Measurements from ENCODE around the gene ZNF729.
"Not testable (repeated sequence)": the region's sequence is repeated elsewhere in the genome, so short reads cannot be mapped to it uniquely, and the experiment has no call there.

The ZNF729 gene

GRCh38 chr19:22286151-22286810 lies at the start of gene ZNF729:
Gene ZNF729 (plus strand): TSS chr19:22286441. CDS start chr19:22286526, 85 bp downstream.
- no peaks in the 10 kb centered on the region for H3K27me3 ChIP-seq (ENCODE audit: insufficient read depth, low read length)
- no peak within 1 kb of the TSS for H2AFZ ChIP-seq (ENCODE audit: low read length, unreplicated experiment)
- no peak within 1 kb of the TSS for H3K27ac ChIP-seq (ENCODE audit: low read depth, low read length)
- no peaks in the 10 kb centered on the region for H3K79me2 ChIP-seq (ENCODE audit: control insufficient read depth, insufficient read depth, low read length, unreplicated experiment)
- H3K36me3 ChIP-seq (ENCODE audit: insufficient read depth, low read length) = no peaks in the 10 kb centered on the region
- no peak within 1 kb of the TSS for H3K4me3 ChIP-seq (ENCODE audit: low read depth, low read length)
- no peaks in the 10 kb centered on the region for H3K4me1 ChIP-seq (ENCODE audit: control insufficient read depth, insufficient read depth, low read length, unreplicated experiment)

- no peaks in the 10 kb centered on the region for H3K79me2 ChIP-seq (ENCODE audit: control insufficient read depth, insufficient read depth, low read length, unreplicated experiment)
- no peaks in the 10 kb centered on the region for H3K4me1 ChIP-seq (ENCODE audit: control insufficient read depth, insufficient read depth, low read length, unreplicated experiment)
- no peaks in the 10 kb centered on the region for H3K27me3 ChIP-seq (ENCODE audit: insufficient read depth, low read length)
- no peak overlapping the region for H3K27ac ChIP-seq (ENCODE audit: low read depth, low read length)
- no peaks in the 10 kb centered on the region for H3K36me3 ChIP-seq (ENCODE audit: insufficient read depth, low read length)
- H2AFZ ChIP-seq (ENCODE audit: low read length, unreplicated experiment) = no peak overlapping the region
- no peak overlapping the region for H3K4me3 ChIP-seq (ENCODE audit: low read depth, low read length)
Measured at GRCh38 chr19:22256856-22257255, 29.4 kb upstream of the ZNF729 start.

GRCh38 chr19:22257381-22257780 lies 28.9 kb upstream of the ZNF729 start:
- Histone ChIP-seq H3K27ac (ENCODE audit: low read depth, low read length) (no peak overlapping the region), H3K4me3 (ENCODE audit: low read depth, low read length) (no peak overlapping the region), H3K79me2 (ENCODE audit: control insufficient read depth, insufficient read depth, low read length, unreplicated experiment) (no peaks in the 10 kb centered on the region), H3K4me1 (ENCODE audit: control insufficient read depth, insufficient read depth, low read length, unreplicated experiment) (no peaks in the 10 kb centered on the region), H3K36me3 (ENCODE audit: insufficient read depth, low read length) (no peaks in the 10 kb centered on the region), H3K27me3 (ENCODE audit: insufficient read depth, low read length) (no peaks in the 10 kb centered on the region), H2AFZ (ENCODE audit: low read length, unreplicated experiment) (no peak overlapping the region)

- Histone ChIP-seq H3K4me3 (ENCODE audit: low read depth, low read length) (no peak overlapping the region), H3K79me2 (ENCODE audit: control insufficient read depth, insufficient read depth, low read length, unreplicated experiment) (no peaks in the 10 kb centered on the region), H2AFZ (ENCODE audit: low read length, unreplicated experiment) (no peak overlapping the region), H3K27me3 (ENCODE audit: insufficient read depth, low read length) (no peaks in the 10 kb centered on the region), H3K36me3 (ENCODE audit: insufficient read depth, low read length) (no peaks in the 10 kb centered on the region), H3K4me1 (ENCODE audit: control insufficient read depth, insufficient read depth, low read length, unreplicated experiment) (no peaks in the 10 kb centered on the region), H3K27ac (ENCODE audit: low read depth, low read length) (no peak overlapping the region)
Measured at GRCh38 chr19:22257916-22258315, 28.3 kb upstream of the ZNF729 start.

GRCh38 chr19:22260499-22260898 lies 25.7 kb upstream of the ZNF729 start:
- Histone ChIP-seq H3K4me3 (ENCODE audit: low read depth, low read length) (no peak overlapping the region), H3K27ac (ENCODE audit: low read depth, low read length) (no peak overlapping the region), H3K79me2 (ENCODE audit: control insufficient read depth, insufficient read depth, low read length, unreplicated experiment) (no peaks in the 10 kb centered on the region), H3K36me3 (ENCODE audit: insufficient read depth, low read length) (no peaks in the 10 kb centered on the region), H3K4me1 (ENCODE audit: control insufficient read depth, insufficient read depth, low read length, unreplicated experiment) (no peaks in the 10 kb centered on the region), H3K27me3 (ENCODE audit: insufficient read depth, low read length) (no peaks in the 10 kb centered on the region), H2AFZ (ENCODE audit: low read length, unreplicated experiment) (no peak overlapping the region)

GRCh38 chr19:22261596-22261995 lies 24.6 kb upstream of the ZNF729 start:
- H3K4me3 ChIP-seq (ENCODE audit: low read depth, low read length) = no peak overlapping the region
- H3K79me2 ChIP-seq (ENCODE audit: control insufficient read depth, insufficient read depth, low read length, unreplicated experiment) = no peaks in the 10 kb centered on the region
- no peaks in the 10 kb centered on the region for H3K27me3 ChIP-seq (ENCODE audit: insufficient read depth, low read length)
- no peak overlapping the region for H3K27ac ChIP-seq (ENCODE audit: low read depth, low read length)
- H3K36me3 ChIP-seq (ENCODE audit: insufficient read depth, low read length) = no peaks in the 10 kb centered on the region
- H3K4me1 ChIP-seq (ENCODE audit: control insufficient read depth, insufficient read depth, low read length, unreplicated experiment) = no peaks in the 10 kb centered on the region
- H2AFZ ChIP-seq (ENCODE audit: low read length, unreplicated experiment) = no peak overlapping the region

GRCh38 chr19:22263121-22263520 lies 23.1 kb upstream of the ZNF729 start:
- H2AFZ ChIP-seq (ENCODE audit: low read length, unreplicated experiment) = no peak overlapping the region
- H3K79me2 ChIP-seq (ENCODE audit: control insufficient read depth, insufficient read depth, low read length, unreplicated experiment) = no peaks in the 10 kb centered on the region
- H3K36me3 ChIP-seq (ENCODE audit: insufficient read depth, low read length) = no peaks in the 10 kb centered on the region
- no peaks in the 10 kb centered on the region for H3K4me1 ChIP-seq (ENCODE audit: control insufficient read depth, insufficient read depth, low read length, unreplicated experiment)
- no peaks in the 10 kb centered on the region for H3K27me3 ChIP-seq (ENCODE audit: insufficient read depth, low read length)
- no peak overlapping the region for H3K27ac ChIP-seq (ENCODE audit: low read depth, low read length)
- no peak overlapping the region for H3K4me3 ChIP-seq (ENCODE audit: low read depth, low read length)

GRCh38 chr19:22321554-22321953 lies 35.3 kb downstream of the ZNF729 start:
- H2AFZ ChIP-seq (ENCODE audit: low read length, unreplicated experiment); H3K27ac ChIP-seq (ENCODE audit: low read depth, low read length); H3K27me3 ChIP-seq (ENCODE audit: insufficient read depth, low read length); H3K79me2 ChIP-seq (ENCODE audit: control insufficient read depth, insufficient read depth, low read length, unreplicated experiment); H3K4me1 ChIP-seq (ENCODE audit: control insufficient read depth, insufficient read depth, low read length, unreplicated experiment); H3K36me3 ChIP-seq (ENCODE audit: insufficient read depth, low read length); H3K4me3 ChIP-seq (ENCODE audit: low read depth, low read length): not testable (repeated sequence)

GRCh38 chr19:22326219-22326618 lies 40.0 kb downstream of the ZNF729 start:
- H3K79me2 ChIP-seq (ENCODE audit: control insufficient read depth, insufficient read depth, low read length, unreplicated experiment) = no peaks in the 10 kb centered on the region

GRCh38 chr19:22327321-22327720 lies 41.1 kb downstream of the ZNF729 start:
- Histone ChIP-seq H2AFZ (ENCODE audit: low read length, unreplicated experiment) (no peak overlapping the region), H3K4me3 (ENCODE audit: low read depth, low read length) (no peak overlapping the region), H3K27ac (ENCODE audit: low read depth, low read length) (no peak overlapping the region), H3K79me2 (ENCODE audit: control insufficient read depth, insufficient read depth, low read length, unreplicated experiment) (no peaks in the 10 kb centered on the region), H3K27me3 (ENCODE audit: insufficient read depth, low read length) (no peaks in the 10 kb centered on the region), H3K4me1 (ENCODE audit: control insufficient read depth, insufficient read depth, low read length, unreplicated experiment) (no peaks in the 10 kb centered on the region), H3K36me3 (ENCODE audit: insufficient read depth, low read length) (no peaks in the 10 kb centered on the region)

More at GRCh38 chr19:22326219-22326618, 40.0 kb downstream of the ZNF729 start:
- H3K27me3 ChIP-seq (ENCODE audit: insufficient read depth, low read length) = no peaks in the 10 kb centered on the region
- H2AFZ ChIP-seq (ENCODE audit: low read length, unreplicated experiment) = no peak overlapping the region
- no peak overlapping the region for H3K27ac ChIP-seq (ENCODE audit: low read depth, low read length)
- H3K4me3 ChIP-seq (ENCODE audit: low read depth, low read length) = no peak overlapping the region
- no peaks in the 10 kb centered on the region for H3K36me3 ChIP-seq (ENCODE audit: insufficient read depth, low read length)
- H3K4me1 ChIP-seq (ENCODE audit: control insufficient read depth, insufficient read depth, low read length, unreplicated experiment) = no peaks in the 10 kb centered on the region

- Histone ChIP-seq H3K27ac (ENCODE audit: low read depth, low read length) (no peak overlapping the region), H3K36me3 (ENCODE audit: insufficient read depth, low read length) (no peaks in the 10 kb centered on the region), H3K79me2 (ENCODE audit: control insufficient read depth, insufficient read depth, low read length, unreplicated experiment) (no peaks in the 10 kb centered on the region), H3K27me3 (ENCODE audit: insufficient read depth, low read length) (no peaks in the 10 kb centered on the region), H3K4me3 (ENCODE audit: low read depth, low read length) (no peak overlapping the region), H2AFZ (ENCODE audit: low read length, unreplicated experiment) (no peak overlapping the region), H3K4me1 (ENCODE audit: control insufficient read depth, insufficient read depth, low read length, unreplicated experiment) (no peaks in the 10 kb centered on the region)
Measured at GRCh38 chr19:22331521-22331920, 45.3 kb downstream of the ZNF729 start.

All from ACC112 (cell line).